Panc1 (cell line): ENCODE measurements around the gene OSER1.

Source experiments
- CTCF ChIP-seq: fragments of 450-650 bp; IDR thresholded peaks from 2 replicates; pipeline ENCODE4 v1.5.1; 2017; ENCODE audit warnings: mild to moderate bottlenecking
- TCF7L2 ChIP-seq: IDR thresholded peaks from 2 replicates; pipeline ENCODE4 v1.6.1; 2011; ENCODE audit warnings: mild to moderate bottlenecking, low read depth, low read length, inconsistent platforms

GRCh38 chr20:44159125-44159524 is 51.4 kb downstream of the OSER1 start:
- TF ChIP-seq CTCF (no peak), TCF7L2 (no peak)
